Choroid plexus epithelial cell (primary cell): Measurements from ENCODE around the gene LAD1.

Experiments
- DNase-seq: peaks from one replicate; pipeline ENCODE4 v3.0.0-alpha.2; 2010; ENCODE audit warnings: low read depth
- H3K4me3 ChIP-seq: 2 replicates; pipeline ENCODE4 v1.5.1; 2011; ENCODE audit warnings: low read depth, mild to moderate bottlenecking, control low read depth, low read length, moderate library complexity
- CTCF ChIP-seq: conservative IDR thresholded peaks from 2 replicates; pipeline ENCODE4 v1.5.1; 2011; ENCODE audit warnings: low read depth, mild to moderate bottlenecking, control low read depth, inconsistent platforms, low read length, moderate library complexity

LAD1 gene

GRCh38 chr1:201363467-201363866, 35.7 kb downstream of the LAD1 start:
- no peak overlapping the region for H3K4me3 ChIP-seq
- TF ChIP-seq CTCF = no peak
- DNase-seq = no peak

GRCh38 chr1:201362906-201363305, 36.2 kb downstream of the LAD1 start:
- no peak for DNase-seq
- H3K4me3 ChIP-seq = no peak overlapping the region
- no peak for TF ChIP-seq CTCF

- TF ChIP-seq CTCF = peak; percentile 83
- peak; percentile 54 for DNase-seq
- no peak overlapping the region for H3K4me3 ChIP-seq
Measured at GRCh38 chr1:201361652-201362504, 37.2 kb downstream of the LAD1 start.

- no peak for TF ChIP-seq CTCF
- no peak overlapping the region for H3K4me3 ChIP-seq
- DNase-seq = no peak
Measured at GRCh38 chr1:201360901-201361651, 38.0 kb downstream of the LAD1 start.

GRCh38 chr1:201360486-201360885, 38.6 kb downstream of the LAD1 start:
- no peak for TF ChIP-seq CTCF
- H3K4me3 ChIP-seq = no peak overlapping the region
- DNase-seq = no peak

GRCh38 chr1:201359873-201360210, 39.3 kb downstream of the LAD1 start:
- TF ChIP-seq CTCF = no peak
- no peak overlapping the region for H3K4me3 ChIP-seq
- DNase-seq = no peak
